DOHH2 (cell line): ENCODE results near the gene NSD2.
"Not testable (repeated sequence)": the region's sequence is repeated elsewhere in the genome, so short reads cannot be mapped to it uniquely, and the experiment has no call there.

ENCODE experiments used
- H3F3A ChIP-seq: fragments of 200-600 bp; sonication (generic), shearing (Covaris generic); 2 replicates; pipeline ENCODE4 v1.6.0; 2016; ENCODE audit warnings: antibody characterized with exemption, mild to moderate bottlenecking; ENCODE audit not compliant: control insufficient read depth, insufficient read depth
- H3K27ac ChIP-seq: fragments of 200-600 bp; sonication (generic); 2 replicates; pipeline ENCODE4 v1.5.1; 2014; ENCODE audit warnings: low read depth, mild to moderate bottlenecking, low read length, moderate library complexity
- H3K27me3 ChIP-seq: fragments of 200-600 bp; sonication (generic); 2 replicates; pipeline ENCODE4 v1.6.1; 2014; ENCODE audit warnings: mild to moderate bottlenecking, low read length, mixed read lengths; ENCODE audit not compliant: control insufficient read depth
- H3K36me3 ChIP-seq: fragments of 200-600 bp; sonication (generic); 2 replicates; pipeline ENCODE4 v1.6.1; 2014; ENCODE audit warnings: mild to moderate bottlenecking, low read length, moderate library complexity, mixed read lengths; ENCODE audit not compliant: control insufficient read depth
- H3K4me1 ChIP-seq: fragments of 200-600 bp; sonication (generic); 2 replicates; pipeline ENCODE4 v1.6.1; 2014; ENCODE audit warnings: mild to moderate bottlenecking, low read length, mixed read lengths; ENCODE audit not compliant: control insufficient read depth
- H3K4me2 ChIP-seq: fragments of 200-600 bp; sonication (generic); 2 replicates; pipeline ENCODE4 v1.6.0; 2014; ENCODE audit warnings: mild to moderate bottlenecking, low read length, moderate library complexity
- H3K4me3 ChIP-seq: fragments of 200-600 bp; sonication (generic); 2 replicates; pipeline ENCODE4 v1.5.1; 2014; ENCODE audit warnings: mild to moderate bottlenecking, low read length, mixed read lengths
- H3K79me2 ChIP-seq: fragments of 200-600 bp; sonication (generic); 2 replicates; pipeline ENCODE4 v1.6.1; 2014; ENCODE audit warnings: mild to moderate bottlenecking, low read length, mixed read lengths; ENCODE audit not compliant: control insufficient read depth
- H3K9me2 ChIP-seq: fragments of 200-600 bp; sonication (generic); replicated peaks from 2 replicates; pipeline ENCODE4 v1.6.1; 2014; ENCODE audit warnings: mild to moderate bottlenecking, low read length, mixed read lengths; ENCODE audit not compliant: control insufficient read depth
- H3K9me3 ChIP-seq: fragments of 200-600 bp; sonication (generic); 2 replicates; pipeline ENCODE4 v1.6.1; 2014; ENCODE audit warnings: antibody characterized with exemption, low read length, mixed read lengths; ENCODE audit not compliant: control insufficient read depth, insufficient read depth
- H4K20me1 ChIP-seq: fragments of 200-600 bp; sonication (generic); 2 replicates; pipeline ENCODE4 v1.6.0; 2014; ENCODE audit warnings: low read depth, mild to moderate bottlenecking, antibody characterized with exemption, low read length, moderate library complexity; ENCODE audit not compliant: control insufficient read depth, insufficient read depth
- CTCF ChIP-seq: fragments of 200-600 bp; sonication (generic); IDR thresholded peaks from one replicate; pipeline ENCODE4 v1.5.1; 2014; ENCODE audit warnings: antibody characterized with exemption, mild to moderate bottlenecking, low read depth, low read length; ENCODE audit not compliant: poor library complexity, severe bottlenecking
- EZH2phosphoT487 ChIP-seq: fragments of 200-600 bp; sonication (generic); IDR thresholded peaks from 2 replicates; pipeline ENCODE4 v1.6.1; 2017; ENCODE audit warnings: borderline replicate concordance, mild to moderate bottlenecking, antibody characterized with exemption, low read length, moderate library complexity, mixed read lengths

Gene NSD2

GRCh38 chr4:1842339-1842895 is 28.8 kb upstream of the NSD2 start:
- Histone ChIP-seq H3K4me2 (no peak overlapping the region), H4K20me1 (0 out of 2 replicates have a peak, but pooled peaks cover 4% of the 10 kb centered on the region), H3K27me3 (no peaks in the 10 kb centered on the region), H3K9me2 (no peaks in the 10 kb centered on the region), H3K4me3 (no peak overlapping the region), H3K79me2 (peaks cover 49% of the 10 kb centered on the region), H3K9me3 (no peaks in the 10 kb centered on the region), H3K36me3 (peaks cover 74% of the 10 kb centered on the region), H3F3A (no peaks in the 10 kb centered on the region; the same call in 1 of the 2 replicates), H3K4me1 (no peaks in the 10 kb centered on the region), H3K27ac (no peak overlapping the region)
- TF ChIP-seq CTCF: no peak
- TF ChIP-seq EZH2phosphoT487: no peak

DNA sequence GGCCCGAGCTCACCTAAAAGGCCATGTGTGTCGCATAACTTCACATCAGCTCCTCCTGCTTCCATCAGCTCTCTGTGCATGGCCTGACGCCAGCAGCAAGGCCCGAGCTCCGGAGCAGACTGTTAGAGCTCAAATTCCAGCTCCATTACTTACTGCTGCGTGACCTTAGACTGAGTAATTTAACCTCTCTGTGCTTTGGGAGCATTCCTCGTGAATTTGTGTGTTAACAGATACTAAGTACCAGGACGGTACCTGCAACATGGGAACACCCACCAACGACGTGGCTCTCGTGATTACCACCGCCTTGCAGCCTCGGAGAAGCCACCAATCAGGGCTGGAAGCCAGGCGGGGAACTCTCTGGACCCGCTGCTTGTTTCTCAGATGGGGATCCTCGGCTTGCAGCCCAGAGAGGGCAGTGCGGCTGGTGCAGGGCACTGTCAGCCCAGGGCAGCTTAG is 28.2 kb upstream of the NSD2 start:
- no peaks in the 10 kb centered on the region for H3K9me3 ChIP-seq
- peaks cover 49% of the 10 kb centered on the region for H3K79me2 ChIP-seq
- peaks cover 73% of the 10 kb centered on the region for H3K36me3 ChIP-seq
- no peaks in the 10 kb centered on the region; the same call in 1 of the 2 replicates for H3F3A ChIP-seq
- no peak overlapping the region for H3K27ac ChIP-seq
- no peak overlapping the region for H3K4me3 ChIP-seq
- H3K9me2 ChIP-seq: no peaks in the 10 kb centered on the region
- H3K4me2 ChIP-seq: no peak overlapping the region
- H3K4me1 ChIP-seq: no peaks in the 10 kb centered on the region
- 0 out of 2 replicates have a peak, but pooled peaks cover 4% of the 10 kb centered on the region for H4K20me1 ChIP-seq
- TF ChIP-seq EZH2phosphoT487 (no peak), CTCF (no peak)
- H3K27me3 ChIP-seq: no peaks in the 10 kb centered on the region

GRCh38 chr4:1843852-1844251 is 27.3 kb upstream of the NSD2 start:
- 0 out of 2 replicates have a peak, but pooled peaks cover 4% of the 10 kb centered on the region for H4K20me1 ChIP-seq
- no peaks in the 10 kb centered on the region for H3K4me1 ChIP-seq
- TF ChIP-seq CTCF: no peak
- no peak for TF ChIP-seq EZH2phosphoT487
- no peak overlapping the region for H3K4me3 ChIP-seq
- H3F3A ChIP-seq: no peaks in the 10 kb centered on the region; the same call in 1 of the 2 replicates
- H3K79me2 ChIP-seq: peaks cover 52% of the 10 kb centered on the region
- peaks cover 71% of the 10 kb centered on the region for H3K36me3 ChIP-seq
- H3K9me3 ChIP-seq: no peaks in the 10 kb centered on the region
- H3K9me2 ChIP-seq: no peaks in the 10 kb centered on the region
- H3K27ac ChIP-seq: no peak overlapping the region
- H3K4me2 ChIP-seq: no peak overlapping the region
- H3K27me3 ChIP-seq: no peaks in the 10 kb centered on the region

- Histone ChIP-seq H3K79me2 (peaks cover 58% of the 10 kb centered on the region), H3K36me3 (peaks cover 66% of the 10 kb centered on the region)
- not testable (repeated sequence) for H4K20me1 ChIP-seq, H3K27me3 ChIP-seq, H3K27ac ChIP-seq, H3F3A ChIP-seq, H3K9me3 ChIP-seq, H3K4me1 ChIP-seq, H3K4me2 ChIP-seq, H3K4me3 ChIP-seq, H3K9me2 ChIP-seq
Measured at GRCh38 chr4:1844618-1845017, 26.6 kb upstream of the NSD2 start.
